NOMO-1 (cell line): ENCODE data around the gene ATP11A.
"Not testable (repeated sequence)": the region's sequence is repeated elsewhere in the genome, so short reads cannot be mapped to it uniquely, and the experiment has no call there.

Experiments used
- DNase-seq, 2 experiments: peaks; one replicate each; lab custom pipeline; 2025; ENCODE audit not compliant: unreplicated experiment in 2 of 2; lab: John Stamatoyannopoulos, UW

The ATP11A gene

GRCh38 chr13:112850273-112850672, 160.4 kb downstream of the ATP11A start:
- no peak for DNase-seq

DNA sequence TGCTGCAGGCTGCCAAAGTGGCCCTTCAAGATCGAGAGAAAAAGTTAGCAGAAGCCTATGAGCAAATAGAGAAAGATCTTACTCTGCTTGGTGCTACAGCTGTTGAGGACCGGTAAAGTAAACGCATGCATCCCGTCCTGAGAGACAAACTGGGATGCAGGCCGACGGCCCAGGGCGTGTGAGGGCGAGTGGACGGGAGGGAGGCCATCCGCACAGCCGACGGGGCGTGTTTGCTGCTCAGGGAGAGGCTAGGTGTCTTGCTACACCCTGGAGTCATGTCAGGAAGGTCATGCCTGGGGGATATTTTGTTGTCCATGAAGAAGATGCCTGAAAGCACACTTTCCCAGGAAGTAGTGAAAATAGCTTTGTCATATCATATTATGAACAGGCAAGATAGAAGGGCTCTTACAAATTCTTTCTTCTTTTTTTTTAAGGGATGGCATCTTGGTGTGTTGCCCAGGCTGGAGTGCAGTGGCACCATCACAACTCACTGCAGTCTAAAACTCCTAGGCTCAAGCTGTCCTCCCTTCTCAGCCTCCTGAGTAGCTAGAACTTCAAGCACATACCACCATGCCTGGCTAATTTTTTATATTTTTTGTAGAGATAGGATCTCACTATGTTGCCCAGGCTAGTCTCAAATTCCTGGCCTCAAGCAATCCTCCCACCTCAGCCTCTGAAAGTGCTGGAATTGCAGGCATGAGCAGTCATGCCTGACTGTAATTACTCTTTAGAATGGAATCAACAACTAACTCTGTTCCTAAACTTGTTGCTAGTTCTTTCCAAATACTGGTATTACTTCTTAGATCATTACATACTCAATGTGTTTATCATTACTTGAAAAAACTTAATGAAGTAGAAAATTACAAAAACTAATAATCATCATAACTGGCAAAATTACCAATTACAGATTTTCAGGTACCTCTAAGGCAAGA, 161.5 kb downstream of the ATP11A start:
- no peak for DNase-seq

GRCh38 chr13:112852392-112852791, 162.6 kb downstream of the ATP11A start:
- no peak for DNase-seq

DNA sequence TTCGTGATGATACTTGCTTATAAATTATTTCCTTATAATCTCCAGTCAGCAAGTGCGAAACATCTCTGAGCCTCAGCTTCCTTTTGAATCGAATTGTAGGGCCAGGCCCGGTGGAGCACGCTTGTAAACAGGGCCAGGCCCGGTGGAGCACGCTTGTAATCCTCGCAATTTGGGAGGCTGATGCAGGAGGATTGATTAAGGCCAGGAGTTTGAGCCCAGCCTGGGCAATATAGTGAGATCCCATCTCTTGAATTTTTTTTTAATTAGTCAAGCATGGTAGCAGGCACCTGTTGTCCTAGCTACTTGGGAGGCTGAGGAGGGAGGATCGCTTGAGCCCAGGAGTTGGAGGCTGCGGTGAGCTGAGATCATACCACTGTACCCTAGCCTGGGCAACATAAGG, 163.0 kb downstream of the ATP11A start:
- no peak for DNase-seq

DNA sequence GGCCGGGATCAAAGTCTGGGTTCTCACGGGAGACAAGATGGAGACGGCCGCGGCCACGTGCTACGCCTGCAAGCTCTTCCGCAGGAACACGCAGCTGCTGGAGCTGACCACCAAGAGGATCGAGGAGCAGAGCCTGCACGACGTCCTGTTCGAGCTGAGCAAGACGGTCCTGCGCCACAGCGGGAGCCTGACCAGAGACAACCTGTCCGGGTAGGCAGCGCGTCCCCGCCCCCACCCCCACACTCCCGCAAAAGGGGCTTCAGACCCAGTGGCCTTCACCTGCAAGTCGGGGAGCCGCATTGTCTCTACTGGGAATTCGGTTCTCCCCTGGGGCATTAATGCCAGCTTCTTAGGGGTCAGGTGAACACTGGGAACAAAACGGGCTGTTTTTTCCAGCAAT, 164.5 kb downstream of the ATP11A start:
- DNase-seq = no peak

DNA sequence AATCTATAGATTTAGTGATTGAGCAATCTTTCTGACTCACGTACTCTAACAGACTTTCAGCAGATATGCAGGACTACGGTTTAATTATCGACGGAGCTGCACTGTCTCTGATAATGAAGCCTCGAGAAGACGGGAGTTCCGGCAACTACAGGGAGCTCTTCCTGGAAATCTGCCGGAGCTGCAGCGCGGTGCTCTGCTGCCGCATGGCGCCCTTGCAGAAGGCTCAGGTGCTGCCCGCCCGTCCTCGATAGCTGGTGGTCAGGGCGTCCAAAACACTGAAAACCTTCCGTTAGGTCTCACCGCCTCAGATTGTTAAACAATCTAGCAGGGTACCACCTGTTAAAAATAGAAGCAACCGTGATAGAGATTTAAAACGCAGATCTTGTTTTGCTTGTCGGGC, 166.0 kb downstream of the ATP11A start:
- no peak for DNase-seq

- DNase-seq = no peak
These were observed 168.2 kb downstream of the ATP11A start for GRCh38 chr13:112857914-112858490.

DNA sequence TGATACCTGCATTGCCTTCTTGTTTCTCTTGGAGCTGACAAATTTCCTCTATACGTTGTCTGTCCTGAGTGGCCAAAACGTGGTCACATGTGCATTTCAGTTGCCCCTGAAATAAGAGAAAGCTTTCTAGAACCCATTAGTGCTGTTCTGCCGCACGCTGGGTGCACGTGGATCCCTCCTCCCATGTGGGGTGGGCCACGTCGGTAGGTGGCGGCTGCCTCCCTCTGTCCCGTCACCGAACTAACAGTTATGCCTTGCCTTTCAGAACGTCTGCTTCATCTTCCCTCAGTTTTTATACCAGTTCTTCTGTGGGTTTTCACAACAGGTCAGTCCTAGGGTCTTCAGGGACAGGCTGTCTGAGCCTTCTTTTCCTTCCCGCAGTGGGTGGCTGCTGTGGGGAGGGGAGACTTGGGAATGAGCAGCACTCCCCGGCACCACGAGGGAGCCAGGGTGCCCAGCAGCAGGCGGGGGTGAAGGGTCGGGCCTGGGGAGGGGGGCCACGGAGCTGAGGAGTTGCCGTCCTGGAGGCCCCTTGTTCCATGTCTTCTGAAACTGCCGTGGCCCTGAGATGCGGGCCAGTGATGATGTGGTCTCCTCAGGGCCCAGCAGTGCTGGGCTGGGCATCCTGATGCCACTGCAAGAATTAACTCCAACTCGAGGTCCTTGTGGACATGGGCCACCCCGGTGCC, 169.4 kb downstream of the ATP11A start:
- no peak for DNase-seq

DNA sequence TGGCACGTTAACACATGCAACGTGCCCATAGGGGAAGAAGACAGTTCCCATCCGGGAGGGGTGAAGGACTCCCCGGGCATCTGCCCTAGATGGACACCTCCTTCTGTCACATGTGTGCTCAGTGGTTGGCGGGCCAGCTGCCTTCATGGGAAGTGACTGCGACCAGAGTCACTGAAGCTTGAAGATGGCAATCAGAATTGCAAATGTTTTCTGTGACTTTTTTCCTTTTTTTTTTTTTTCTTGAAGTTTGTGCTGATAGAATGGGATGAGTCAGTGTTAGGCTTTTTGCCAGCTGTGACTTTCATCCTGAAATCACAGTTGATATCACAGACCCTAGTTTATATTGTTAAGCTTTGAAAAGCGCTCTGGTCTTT, 170.0 kb downstream of the ATP11A start:
- DNase-seq = no peak

DNA sequence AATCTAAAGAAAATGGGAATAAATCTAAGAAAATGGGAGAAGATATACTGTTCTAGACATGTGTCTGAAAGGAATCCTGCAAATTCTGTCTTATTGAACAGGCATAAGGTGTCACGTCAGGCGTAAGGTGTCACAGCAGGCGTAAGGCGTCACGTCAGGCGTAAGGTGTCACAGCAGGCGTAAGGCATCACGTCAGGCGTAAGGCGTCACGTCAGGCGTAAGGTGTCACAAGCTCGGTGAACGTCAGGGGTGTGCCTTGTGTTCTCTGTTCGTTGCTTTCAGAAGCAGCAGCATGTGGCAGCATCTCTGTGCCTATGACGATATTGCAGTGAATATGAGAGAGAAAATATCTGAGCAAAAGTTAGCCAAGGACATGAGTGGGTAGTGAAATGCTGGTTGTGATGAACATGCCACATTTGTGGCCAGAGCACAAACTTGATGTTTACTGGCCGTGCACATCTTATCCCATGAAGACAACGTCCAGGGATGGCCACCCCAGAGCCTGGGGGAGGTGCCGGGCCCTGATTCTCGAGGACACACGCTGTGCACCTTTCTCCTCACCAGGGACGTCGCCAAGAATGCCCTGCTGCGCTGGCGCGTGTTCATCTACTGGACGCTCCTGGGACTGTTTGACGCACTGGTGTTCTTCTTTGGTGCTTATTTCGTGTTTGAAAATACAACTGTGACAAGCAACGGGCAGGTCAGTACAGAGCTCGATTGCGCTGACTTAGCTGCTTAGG, 172.2 kb downstream of the ATP11A start:
- DNase-seq = no peak

DNA sequence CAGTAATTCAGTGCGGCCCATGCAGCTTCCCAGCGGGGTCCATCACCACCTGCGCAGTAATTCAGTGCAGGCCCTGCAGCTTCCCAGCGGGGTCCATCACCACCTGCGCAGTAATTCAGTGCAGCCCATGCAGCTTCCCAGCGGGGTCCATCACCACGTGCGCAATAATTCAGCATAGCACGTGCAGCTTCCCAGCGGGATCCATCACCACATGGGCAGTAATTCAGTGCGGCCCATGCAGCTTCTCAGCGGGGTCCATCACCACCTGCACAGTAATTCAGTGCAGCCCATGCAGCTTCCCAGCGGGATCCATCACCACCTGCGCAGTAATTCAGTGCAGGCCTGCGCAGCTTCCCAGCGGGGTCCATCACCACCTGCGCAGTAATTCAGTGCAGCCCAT, 173.5 kb downstream of the ATP11A start:
- DNase-seq = not testable (repeated sequence)

DNA sequence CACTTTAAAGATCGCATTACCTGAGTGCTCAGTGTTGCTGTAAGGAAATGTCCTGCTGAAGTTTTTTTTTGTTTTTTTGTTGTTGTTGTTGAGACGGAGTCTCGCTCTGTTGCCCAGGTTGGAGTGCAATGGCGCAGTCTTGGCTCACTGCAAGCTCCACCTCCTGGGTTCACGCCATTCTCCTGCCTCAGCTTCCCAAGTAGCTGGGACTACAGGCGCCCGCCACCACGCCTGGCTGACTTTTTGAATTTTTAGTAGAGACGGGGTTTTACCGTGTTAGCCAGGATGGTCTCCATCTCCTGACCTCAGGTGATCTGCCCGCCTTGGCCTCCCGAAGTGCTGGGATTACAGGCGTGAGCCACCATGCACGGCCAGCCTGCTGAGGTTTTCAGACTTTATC, 175.6 kb downstream of the ATP11A start:
- not testable (repeated sequence) for DNase-seq

- no peak for DNase-seq
These were observed 177.5 kb downstream of the ATP11A start for GRCh38 chr13:112867301-112867711.

DNA sequence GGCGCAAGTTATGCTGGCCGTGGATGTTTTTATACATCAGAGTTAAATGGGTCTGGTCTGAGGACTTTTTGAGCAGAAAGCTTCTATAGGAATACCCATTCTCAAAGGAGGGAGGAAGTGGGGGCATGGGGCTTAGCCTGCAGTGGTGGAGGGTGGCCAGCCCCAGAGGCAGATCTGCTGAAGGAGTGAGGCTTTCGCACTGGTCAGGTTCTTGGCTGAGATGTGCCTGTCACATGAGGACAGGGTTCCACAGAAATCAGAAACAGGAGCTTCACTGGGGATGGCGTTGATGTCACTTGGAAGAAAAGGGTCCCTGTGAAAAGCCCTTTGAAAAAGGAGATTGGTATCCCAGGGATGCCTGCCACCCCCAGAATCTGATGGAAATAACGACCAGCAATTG, 178.5 kb downstream of the ATP11A start:
- DNase-seq = no peak

- no peak for DNase-seq
These were observed 179.6 kb downstream of the ATP11A start for GRCh38 chr13:112869202-112870050.

GRCh38 chr13:112870051-112870331, 180.2 kb downstream of the ATP11A start:
- no peak for DNase-seq

DNA sequence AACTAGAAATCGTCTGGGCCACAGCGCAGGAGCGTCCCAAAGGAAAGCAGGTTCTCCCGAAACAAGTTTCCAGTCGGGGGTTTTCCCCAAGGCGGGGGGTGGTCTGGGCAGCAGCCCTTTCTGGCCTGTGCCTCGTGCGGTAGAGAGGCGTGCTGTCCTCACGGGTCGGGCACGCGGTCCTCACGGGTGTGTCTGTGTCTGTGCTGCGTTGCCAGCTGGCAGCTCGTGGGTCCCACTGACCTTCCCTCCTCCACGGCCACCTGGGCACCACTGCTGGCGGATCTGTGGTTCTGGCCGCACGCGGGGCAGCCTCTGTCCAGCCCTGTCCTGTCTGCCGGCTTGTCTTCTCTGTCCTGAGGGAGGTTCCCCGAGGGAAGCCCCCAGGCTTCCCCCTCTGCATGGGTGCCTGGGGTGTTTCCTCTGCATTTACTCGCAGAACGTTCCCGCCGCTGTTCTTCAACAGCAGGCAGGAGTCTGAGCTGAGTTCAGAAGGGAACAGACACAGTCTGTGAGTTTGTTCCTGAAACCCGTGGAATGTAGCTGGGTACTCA, 181.0 kb downstream of the ATP11A start:
- no peak for DNase-seq

DNA sequence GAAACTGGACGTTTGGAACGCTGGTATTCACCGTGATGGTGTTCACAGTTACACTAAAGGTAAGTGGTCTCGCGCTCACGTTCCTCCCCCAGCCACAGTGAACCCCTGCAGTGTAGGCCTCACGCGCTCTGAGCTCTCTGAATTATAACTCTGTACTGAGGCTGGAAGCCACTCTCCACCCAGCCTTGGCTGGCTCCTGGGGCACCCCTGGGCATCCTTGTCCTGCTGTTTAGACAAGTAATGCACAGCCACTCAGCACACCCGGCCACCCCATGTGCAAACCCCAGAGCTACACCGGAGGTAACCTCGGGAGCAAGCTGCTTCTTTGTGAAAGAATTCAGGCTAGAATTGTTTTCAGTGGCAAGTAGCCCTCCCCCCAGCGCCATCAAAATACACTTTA, 181.9 kb downstream of the ATP11A start:
- no peak for DNase-seq

DNA sequence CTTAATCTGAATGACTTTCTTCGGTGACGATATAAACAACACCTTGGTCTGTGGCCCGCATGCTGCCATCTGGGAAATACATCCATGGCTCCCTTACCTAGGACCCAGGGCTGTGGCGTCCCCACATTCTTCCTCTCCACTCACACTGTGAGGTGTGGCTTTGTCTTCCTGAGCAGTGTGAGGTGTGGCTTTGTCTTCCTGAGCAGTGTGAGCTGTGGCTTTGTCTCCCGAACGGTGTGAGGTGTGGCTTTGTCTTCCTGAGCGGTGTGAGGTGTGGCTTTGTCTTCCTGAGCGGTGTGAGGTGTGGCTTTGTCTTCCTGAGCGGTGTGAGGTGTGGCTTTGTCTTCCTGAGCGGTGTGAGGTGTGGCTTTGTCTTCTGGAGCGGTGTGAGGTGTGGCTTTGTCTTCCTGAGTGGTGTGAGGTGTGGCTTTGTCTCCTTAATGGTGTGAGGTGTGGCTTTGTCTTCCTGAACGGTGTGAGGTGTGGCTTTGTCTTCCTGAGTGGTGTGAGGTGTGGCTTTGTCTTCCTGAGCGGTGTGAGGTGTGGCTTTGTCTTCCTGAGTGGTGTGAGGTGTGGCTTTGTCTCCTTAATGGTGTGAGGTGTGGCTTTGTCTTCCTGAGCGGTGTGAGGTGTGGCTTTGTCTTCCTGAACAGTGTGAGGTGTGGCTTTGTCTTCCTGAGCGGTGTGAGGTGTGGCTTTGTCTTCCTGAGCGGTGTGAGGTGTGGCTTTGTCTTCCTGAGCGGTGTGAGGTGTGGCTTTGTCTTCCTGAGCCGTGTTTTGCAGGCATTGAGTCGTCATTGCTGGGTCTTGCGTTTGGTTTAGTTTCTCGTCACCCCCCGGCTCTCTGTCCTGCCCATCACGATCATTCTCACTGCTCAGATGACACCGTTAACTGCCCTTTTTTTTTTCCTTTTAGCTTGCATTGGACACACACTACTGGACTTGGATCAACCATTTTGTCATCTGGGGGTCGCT, 183.1 kb downstream of the ATP11A start:
- DNase-seq = not testable (repeated sequence)
